ENCODE data around the gene AS3MT. TPM values are rescaled to one million over a fixed set of nuclear protein-coding genes. Genes with fewer than 3 reads are reported as not detected.

AS3MT gene
- total and polyA plus RNA-seq, 10 of the 15 experiments (the other 5 are each of a cell fraction or from before 2014, with no cell fraction given): 0.11 to 1.0 (median 0.39) TPM; not detected in 2

DNA sequence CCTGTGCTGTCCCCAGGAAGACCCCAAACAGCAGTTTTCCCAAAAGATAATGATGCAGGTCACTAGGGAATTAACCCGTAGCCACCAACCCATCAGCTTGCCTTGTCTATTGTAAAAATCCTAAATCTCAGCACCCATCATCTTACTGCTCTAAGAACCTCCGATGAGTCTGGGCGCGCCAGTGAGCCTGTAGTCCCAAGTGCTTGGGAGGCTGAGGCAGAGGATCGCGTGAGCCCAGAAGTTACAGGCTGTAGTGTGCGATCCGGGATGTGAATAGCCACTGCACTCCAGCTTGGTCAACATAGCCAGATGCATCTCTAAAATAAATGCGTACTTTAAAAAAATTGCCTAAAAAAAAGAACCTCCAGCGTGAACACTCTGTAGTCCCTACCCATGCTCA lies 951 bp downstream of the AS3MT start:
- no peak overlapping the region for H3K9ac ChIP-seq (ENCODE audit: control insufficient read depth, insufficient read depth, low read length)

More for the DNA sequence above, 951 bp downstream of the AS3MT start:
- POLR2A ChIA-PET: no interaction called here
- Histone ChIP-seq H2AFZ (ENCODE audit: control insufficient read depth, low read depth, low read length) (no peak overlapping the region), H3K4me2 (ENCODE audit: control insufficient read depth, insufficient read depth) (no peak overlapping the region), H3K9me3 (replicated peaks; ENCODE audit: control insufficient read depth, insufficient read depth, low read length) (no peaks in the 10 kb centered on the region), H3K79me2 (ENCODE audit: control insufficient read depth, insufficient read depth, low read length) (no peaks in the 10 kb centered on the region), H3K27me3 (replicated peaks in 1 of 2; ENCODE audit: control insufficient read depth in 2 of 2, insufficient read depth in 2 of 2, low read length in 1 of 2) (no peaks in the 10 kb centered on the region), H4K20me1 (ENCODE audit: control insufficient read depth, insufficient read depth) (no peaks in the 10 kb centered on the region), H3K4me3 (peak overlapping the region; percentile 55; the same call in 1 of the 2 replicates), H3K36me3 (ENCODE audit: control insufficient read depth in 2 of 2, insufficient read depth in 2 of 2, low read length in 1 of 2) (no peaks in the 10 kb centered on the region), H3K4me1 (ENCODE audit: control insufficient read depth, insufficient read depth, low read length) (no peaks in the 10 kb centered on the region), H3K27ac (ENCODE audit: control insufficient read depth, insufficient read depth) (no peak overlapping the region)
- WGBS (ENCODE audit: insufficient coverage, insufficient replicate concordance, low lambda C conversion rate, missing lambda C conversion rate): 95% methylated on average over 10 of the region's 10 CpGs
- ATAC-seq (no peak), FAIRE-seq (no peak), DNase-seq (ENCODE audit: low read depth, low spot score) (no peak)
- CTCF ChIA-PET: no interaction called here
- SMC1A ChIA-PET (ENCODE audit: uncharacterized antibody, unreplicated experiment): interaction anchor here (0.5 kb wide), 1 partner anchor 134 kb away, joined by 3 read pairs; no protein-coding TSS in a partner anchor
- in situ Hi-C loops (cut with MboI) (no loop called here), intact Hi-C loops (cut with micrococcal nuclease; ENCODE audit: unreplicated experiment) (no loop called here)
- RAD21 ChIA-PET (ENCODE audit: unreplicated experiment): interaction anchor here (1.5 kb wide), 1 partner anchor 32 kb away, joined by 3 read pairs; no protein-coding TSS in a partner anchor
- BruUV-seq (replicated peaks): no TSS peak
- TF ChIP-seq, protein P1, sequence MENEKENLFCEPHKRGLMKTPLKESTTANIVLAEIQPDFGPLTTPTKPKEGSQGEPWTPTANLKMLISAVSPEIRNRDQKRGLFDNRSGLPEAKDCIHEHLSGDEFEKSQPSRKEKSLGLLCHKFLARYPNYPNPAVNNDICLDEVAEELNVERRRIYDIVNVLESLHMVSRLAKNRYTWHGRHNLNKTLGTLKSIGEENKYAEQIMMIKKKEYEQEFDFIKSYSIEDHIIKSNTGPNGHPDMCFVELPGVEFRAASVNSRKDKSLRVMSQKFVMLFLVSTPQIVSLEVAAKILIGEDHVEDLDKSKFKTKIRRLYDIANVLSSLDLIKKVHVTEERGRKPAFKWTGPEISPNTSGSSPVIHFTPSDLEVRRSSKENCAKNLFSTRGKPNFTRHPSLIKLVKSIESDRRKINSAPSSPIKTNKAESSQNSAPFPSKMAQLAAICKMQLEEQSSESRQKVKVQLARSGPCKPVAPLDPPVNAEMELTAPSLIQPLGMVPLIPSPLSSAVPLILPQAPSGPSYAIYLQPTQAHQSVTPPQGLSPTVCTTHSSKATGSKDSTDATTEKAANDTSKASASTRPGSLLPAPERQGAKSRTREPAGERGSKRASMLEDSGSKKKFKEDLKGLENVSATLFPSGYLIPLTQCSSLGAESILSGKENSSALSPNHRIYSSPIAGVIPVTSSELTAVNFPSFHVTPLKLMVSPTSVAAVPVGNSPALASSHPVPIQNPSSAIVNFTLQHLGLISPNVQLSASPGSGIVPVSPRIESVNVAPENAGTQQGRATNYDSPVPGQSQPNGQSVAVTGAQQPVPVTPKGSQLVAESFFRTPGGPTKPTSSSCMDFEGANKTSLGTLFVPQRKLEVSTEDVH (IDR thresholded peaks at IDR 0.05; ENCODE audit: low read depth, partially characterized antibody): no peak
- TF ChIP-seq STAT1 (conservative IDR thresholded peaks at IDR 0.05): no peak
- TF ChIP-seq, protein P2, sequence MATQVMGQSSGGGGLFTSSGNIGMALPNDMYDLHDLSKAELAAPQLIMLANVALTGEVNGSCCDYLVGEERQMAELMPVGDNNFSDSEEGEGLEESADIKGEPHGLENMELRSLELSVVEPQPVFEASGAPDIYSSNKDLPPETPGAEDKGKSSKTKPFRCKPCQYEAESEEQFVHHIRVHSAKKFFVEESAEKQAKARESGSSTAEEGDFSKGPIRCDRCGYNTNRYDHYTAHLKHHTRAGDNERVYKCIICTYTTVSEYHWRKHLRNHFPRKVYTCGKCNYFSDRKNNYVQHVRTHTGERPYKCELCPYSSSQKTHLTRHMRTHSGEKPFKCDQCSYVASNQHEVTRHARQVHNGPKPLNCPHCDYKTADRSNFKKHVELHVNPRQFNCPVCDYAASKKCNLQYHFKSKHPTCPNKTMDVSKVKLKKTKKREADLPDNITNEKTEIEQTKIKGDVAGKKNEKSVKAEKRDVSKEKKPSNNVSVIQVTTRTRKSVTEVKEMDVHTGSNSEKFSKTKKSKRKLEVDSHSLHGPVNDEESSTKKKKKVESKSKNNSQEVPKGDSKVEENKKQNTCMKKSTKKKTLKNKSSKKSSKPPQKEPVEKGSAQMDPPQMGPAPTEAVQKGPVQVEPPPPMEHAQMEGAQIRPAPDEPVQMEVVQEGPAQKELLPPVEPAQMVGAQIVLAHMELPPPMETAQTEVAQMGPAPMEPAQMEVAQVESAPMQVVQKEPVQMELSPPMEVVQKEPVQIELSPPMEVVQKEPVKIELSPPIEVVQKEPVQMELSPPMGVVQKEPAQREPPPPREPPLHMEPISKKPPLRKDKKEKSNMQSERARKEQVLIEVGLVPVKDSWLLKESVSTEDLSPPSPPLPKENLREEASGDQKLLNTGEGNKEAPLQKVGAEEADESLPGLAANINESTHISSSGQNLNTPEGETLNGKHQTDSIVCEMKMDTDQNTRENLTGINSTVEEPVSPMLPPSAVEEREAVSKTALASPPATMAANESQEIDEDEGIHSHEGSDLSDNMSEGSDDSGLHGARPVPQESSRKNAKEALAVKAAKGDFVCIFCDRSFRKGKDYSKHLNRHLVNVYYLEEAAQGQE (IDR thresholded peaks at IDR 0.05; ENCODE audit: low read depth, low read length): no peak
- TF ChIP-seq NR2F1 (conservative IDR thresholded peaks at IDR 0.05): no peak
- TF ChIP-seq PAX5 (IDR thresholded peaks at IDR 0.05; ENCODE audit: borderline replicate concordance, low read depth, low read length): no peak
- TF ChIP-seq RBBP5 (conservative IDR thresholded peaks at IDR 0.05): no peak
- no peak for TF ChIP-seq MTA2 (IDR thresholded peaks at IDR 0.05; ENCODE audit: low read depth)
- TF ChIP-seq CREM (IDR thresholded peaks at IDR 0.05; ENCODE audit: low read depth): no peak
- TF ChIP-seq CHD2 (IDR thresholded peaks at IDR 0.05; ENCODE audit: borderline replicate concordance, low read depth, low read length): no peak
- TF ChIP-seq CEBPB (IDR thresholded peaks at IDR 0.05; ENCODE audit: borderline replicate concordance in 1 of 2, low read depth in 2 of 2, low read length in 2 of 2): no peak
- no peak for TF ChIP-seq ASH2L (IDR thresholded peaks at IDR 0.05; ENCODE audit: borderline replicate concordance, low read depth)
- TF ChIP-seq ZNF274 (IDR thresholded peaks at IDR 0.05; ENCODE audit: insufficient read depth, insufficient read length): no peak
- TF ChIP-seq IKZF1 (conservative IDR thresholded peaks at IDR 0.05): no peak
- TF ChIP-seq NRF1 (conservative IDR thresholded peaks at IDR 0.05; ENCODE audit: low read depth, low read length): no peak
